Osteoblast (primary cell): ENCODE results near the gene GABRA1. TPM values are rescaled to one million over a fixed set of nuclear protein-coding genes. Genes with fewer than 3 reads are reported as not detected.

Source experiments
- DNase-seq: peaks from one replicate; pipeline ENCODE4 v3.0.0; 2011; ENCODE audit warnings: low spot score, mixed read lengths; ENCODE audit not compliant: insufficient read length; ENCODE audit errors: missing footprints
- H2AFZ ChIP-seq: 2 replicates; pipeline ENCODE4 v1.6.0; 2011; ENCODE audit warnings: mild to moderate bottlenecking, low read length
- H3K27ac ChIP-seq: 2 replicates; pipeline ENCODE4 v1.5.1; 2011; ENCODE audit warnings: mild to moderate bottlenecking, low read depth, low read length, moderate library complexity
- H3K27me3 ChIP-seq: 2 replicates; pipeline ENCODE4 v1.6.0; 2012; ENCODE audit warnings: mild to moderate bottlenecking, control low read depth, inconsistent platforms, low read length, moderate library complexity; ENCODE audit not compliant: insufficient read depth
- H3K36me3 ChIP-seq: 2 replicates; pipeline ENCODE4 v1.5.1; 2011; ENCODE audit warnings: mild to moderate bottlenecking, low read length, control low read depth, moderate library complexity; ENCODE audit not compliant: insufficient read depth
- H3K4me1 ChIP-seq: 2 replicates; pipeline ENCODE4 v1.5.1; 2011; ENCODE audit warnings: mild to moderate bottlenecking, low read length, control low read depth, moderate library complexity; ENCODE audit not compliant: insufficient read depth
- H3K4me2 ChIP-seq: 2 replicates; pipeline ENCODE4 v1.6.0; 2011; ENCODE audit warnings: mild to moderate bottlenecking, low read length; ENCODE audit not compliant: insufficient read depth
- H3K4me3 ChIP-seq: fragments of 200-600 bp; sonication (generic); 3 replicates; pipeline ENCODE4 v1.5.1; 2012; ENCODE audit warnings: mild to moderate bottlenecking, low read length, inconsistent platforms; ENCODE audit not compliant: insufficient read depth
- H3K79me2 ChIP-seq: 2 replicates; pipeline ENCODE4 v1.6.0; 2012; ENCODE audit warnings: mild to moderate bottlenecking, low read length, control low read depth, inconsistent platforms; ENCODE audit not compliant: insufficient read depth
- H3K9me3 ChIP-seq: 2 replicates; pipeline ENCODE4 v1.5.1; 2011; ENCODE audit warnings: low read depth, low read length, control low read depth
- H4K20me1 ChIP-seq: 2 replicates; pipeline ENCODE4 v1.6.0; 2012; ENCODE audit warnings: mild to moderate bottlenecking, low read length, control low read depth; ENCODE audit not compliant: insufficient read depth
- total RNA-seq: library from RNA; depleted of rRNA; stranded (reverse); fragments of >200 nt; gene quantifications from 2 replicates; pipeline ENCODE4 v1.2.3, GENCODE V29; 2012
- TF ChIP-seq, protein P1 (sequence below): IDR thresholded peaks from 2 replicates; pipeline ENCODE4 v1.5.1; 2011; ENCODE audit warnings: mild to moderate bottlenecking, low read depth, low read length, moderate library complexity; ENCODE audit errors: extremely low read depth

The GABRA1 gene
- total RNA-seq = not detected in 2 replicates

- H3K27ac ChIP-seq = no peak within 1 kb of the TSS
- no peaks in the 10 kb centered on the region for H3K27me3 ChIP-seq
- TF ChIP-seq, protein P1, sequence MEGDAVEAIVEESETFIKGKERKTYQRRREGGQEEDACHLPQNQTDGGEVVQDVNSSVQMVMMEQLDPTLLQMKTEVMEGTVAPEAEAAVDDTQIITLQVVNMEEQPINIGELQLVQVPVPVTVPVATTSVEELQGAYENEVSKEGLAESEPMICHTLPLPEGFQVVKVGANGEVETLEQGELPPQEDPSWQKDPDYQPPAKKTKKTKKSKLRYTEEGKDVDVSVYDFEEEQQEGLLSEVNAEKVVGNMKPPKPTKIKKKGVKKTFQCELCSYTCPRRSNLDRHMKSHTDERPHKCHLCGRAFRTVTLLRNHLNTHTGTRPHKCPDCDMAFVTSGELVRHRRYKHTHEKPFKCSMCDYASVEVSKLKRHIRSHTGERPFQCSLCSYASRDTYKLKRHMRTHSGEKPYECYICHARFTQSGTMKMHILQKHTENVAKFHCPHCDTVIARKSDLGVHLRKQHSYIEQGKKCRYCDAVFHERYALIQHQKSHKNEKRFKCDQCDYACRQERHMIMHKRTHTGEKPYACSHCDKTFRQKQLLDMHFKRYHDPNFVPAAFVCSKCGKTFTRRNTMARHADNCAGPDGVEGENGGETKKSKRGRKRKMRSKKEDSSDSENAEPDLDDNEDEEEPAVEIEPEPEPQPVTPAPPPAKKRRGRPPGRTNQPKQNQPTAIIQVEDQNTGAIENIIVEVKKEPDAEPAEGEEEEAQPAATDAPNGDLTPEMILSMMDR = no peak
- no peak within 1 kb of the TSS for H3K4me3 ChIP-seq
- no peaks in the 10 kb centered on the region for H4K20me1 ChIP-seq
- H3K9me3 ChIP-seq = no peaks in the 10 kb centered on the region
- no peaks in the 10 kb centered on the region for H3K4me1 ChIP-seq
- DNase-seq = no peak
- no peak within 1 kb of the TSS for H3K4me2 ChIP-seq
- H2AFZ ChIP-seq = peak within 1 kb of the TSS; percentile 30
- H3K79me2 ChIP-seq = no peaks in the 10 kb centered on the region
- H3K36me3 ChIP-seq = no peaks in the 10 kb centered on the region
Measured at GRCh38 chr5:161847941-161848391, at the start of gene GABRA1. Gene GABRA1 (plus strand): TSS chr5:161848120. CDS start chr5:161850811, 2,691 bp downstream.

DNA sequence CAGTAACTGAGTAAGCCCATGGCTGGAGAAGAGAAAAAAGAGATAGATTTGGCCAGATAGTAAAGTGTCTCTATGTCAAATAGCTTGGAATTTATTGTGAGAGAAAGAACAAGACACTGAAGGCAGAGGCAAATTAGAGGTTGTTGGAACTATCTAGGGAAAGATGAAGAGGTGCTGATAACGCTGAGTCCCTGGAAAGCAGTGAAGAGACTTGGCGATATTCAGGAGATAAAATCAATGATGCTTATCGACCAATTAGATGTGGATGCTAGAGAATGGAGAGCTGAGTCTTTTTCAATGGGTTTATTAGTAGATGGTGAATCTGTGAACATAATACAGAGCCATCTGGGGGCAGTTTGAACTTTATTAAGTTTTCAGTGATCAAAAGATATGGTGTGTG lies 48.6 kb upstream of the GABRA1 start:
- Histone ChIP-seq H3K79me2 (no peaks in the 10 kb centered on the region), H3K36me3 (no peaks in the 10 kb centered on the region), H3K4me3 (no peak overlapping the region), H3K4me1 (no peaks in the 10 kb centered on the region), H2AFZ (no peak overlapping the region), H4K20me1 (no peaks in the 10 kb centered on the region), H3K27me3 (no peaks in the 10 kb centered on the region), H3K4me2 (no peak overlapping the region), H3K27ac (no peak overlapping the region), H3K9me3 (no peaks in the 10 kb centered on the region)
- DNase-seq = no peak
- TF ChIP-seq, protein P1 = no peak

GRCh38 chr5:161804263-161804662 lies 43.7 kb upstream of the GABRA1 start:
- Histone ChIP-seq H3K4me2 (no peak overlapping the region), H4K20me1 (no peaks in the 10 kb centered on the region), H3K79me2 (no peaks in the 10 kb centered on the region), H3K9me3 (peaks cover 2% of the 10 kb centered on the region), H3K27ac (no peak overlapping the region), H3K27me3 (no peaks in the 10 kb centered on the region), H3K4me1 (no peaks in the 10 kb centered on the region), H3K36me3 (no peaks in the 10 kb centered on the region), H2AFZ (no peak overlapping the region), H3K4me3 (no peak overlapping the region)
- TF ChIP-seq, protein P1 = no peak
- no peak for DNase-seq

GRCh38 chr5:161846746-161847145 lies 1.2 kb upstream of the GABRA1 start:
- Histone ChIP-seq H3K9me3 (no peaks in the 10 kb centered on the region), H3K27ac (no peak overlapping the region), H3K36me3 (no peaks in the 10 kb centered on the region), H3K4me2 (no peak overlapping the region), H4K20me1 (no peaks in the 10 kb centered on the region), H3K79me2 (no peaks in the 10 kb centered on the region), H2AFZ (no peak overlapping the region), H3K27me3 (no peaks in the 10 kb centered on the region), H3K4me3 (no peak overlapping the region), H3K4me1 (no peaks in the 10 kb centered on the region)
- TF ChIP-seq, protein P1 = no peak
- no peak for DNase-seq
